ENCODE measurements around the gene LLGL2. TPM values are rescaled to one million over a fixed set of nuclear protein-coding genes. Genes with fewer than 3 reads are reported as not detected.

The LLGL2 gene
- total RNA-seq, 1 donor from 2014 or later = 111 TPM

DNA sequence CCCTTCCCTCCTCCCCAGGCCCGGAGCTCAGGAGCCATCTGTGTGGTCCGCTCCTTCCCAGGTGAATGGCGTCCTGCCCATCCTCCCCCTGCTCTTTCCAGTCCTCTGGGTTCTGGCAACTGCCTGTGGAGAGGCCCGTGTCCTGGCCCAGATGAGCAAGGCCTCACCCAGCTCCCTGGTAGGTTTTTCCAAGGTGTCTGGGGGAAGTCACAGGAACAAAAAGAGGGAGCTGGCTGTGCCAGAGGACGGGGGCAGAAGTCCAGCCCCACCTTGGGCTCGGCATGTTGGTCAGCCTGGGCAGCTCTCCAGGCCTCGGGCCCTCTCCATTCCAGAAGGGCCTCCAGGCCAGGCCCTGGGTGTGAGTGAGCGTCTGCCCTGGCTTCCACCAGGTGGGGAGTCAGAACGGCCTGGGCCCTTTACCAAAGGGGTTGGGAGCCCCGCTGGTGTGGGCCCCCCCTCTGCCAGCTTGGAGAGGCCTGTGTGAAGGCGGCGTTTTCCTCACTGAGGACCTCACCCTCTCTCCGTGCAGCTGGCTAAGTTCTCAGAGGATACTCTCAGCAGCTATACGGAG lies 35.2 kb upstream of the LLGL2 start:
- Histone ChIP-seq H3K36me3 (peaks cover 52% of the 10 kb centered on the region), H3K27ac (peak overlapping the region; percentile 71), H3K9me3 (no peaks in the 10 kb centered on the region), H3K27me3 (ENCODE audit: low read depth) (no peaks in the 10 kb centered on the region), H3K4me1 (peaks cover 44% of the 10 kb centered on the region), H3K4me3 (no peak overlapping the region)
- TF ChIP-seq, protein P1, sequence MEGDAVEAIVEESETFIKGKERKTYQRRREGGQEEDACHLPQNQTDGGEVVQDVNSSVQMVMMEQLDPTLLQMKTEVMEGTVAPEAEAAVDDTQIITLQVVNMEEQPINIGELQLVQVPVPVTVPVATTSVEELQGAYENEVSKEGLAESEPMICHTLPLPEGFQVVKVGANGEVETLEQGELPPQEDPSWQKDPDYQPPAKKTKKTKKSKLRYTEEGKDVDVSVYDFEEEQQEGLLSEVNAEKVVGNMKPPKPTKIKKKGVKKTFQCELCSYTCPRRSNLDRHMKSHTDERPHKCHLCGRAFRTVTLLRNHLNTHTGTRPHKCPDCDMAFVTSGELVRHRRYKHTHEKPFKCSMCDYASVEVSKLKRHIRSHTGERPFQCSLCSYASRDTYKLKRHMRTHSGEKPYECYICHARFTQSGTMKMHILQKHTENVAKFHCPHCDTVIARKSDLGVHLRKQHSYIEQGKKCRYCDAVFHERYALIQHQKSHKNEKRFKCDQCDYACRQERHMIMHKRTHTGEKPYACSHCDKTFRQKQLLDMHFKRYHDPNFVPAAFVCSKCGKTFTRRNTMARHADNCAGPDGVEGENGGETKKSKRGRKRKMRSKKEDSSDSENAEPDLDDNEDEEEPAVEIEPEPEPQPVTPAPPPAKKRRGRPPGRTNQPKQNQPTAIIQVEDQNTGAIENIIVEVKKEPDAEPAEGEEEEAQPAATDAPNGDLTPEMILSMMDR (IDR thresholded peaks at IDR 0.05) = no peak
- intact Hi-C loops (cut with DNase I) = no loop called here
- DNase-seq (no peak), ATAC-seq (peak; percentile 46 to 64)

DNA sequence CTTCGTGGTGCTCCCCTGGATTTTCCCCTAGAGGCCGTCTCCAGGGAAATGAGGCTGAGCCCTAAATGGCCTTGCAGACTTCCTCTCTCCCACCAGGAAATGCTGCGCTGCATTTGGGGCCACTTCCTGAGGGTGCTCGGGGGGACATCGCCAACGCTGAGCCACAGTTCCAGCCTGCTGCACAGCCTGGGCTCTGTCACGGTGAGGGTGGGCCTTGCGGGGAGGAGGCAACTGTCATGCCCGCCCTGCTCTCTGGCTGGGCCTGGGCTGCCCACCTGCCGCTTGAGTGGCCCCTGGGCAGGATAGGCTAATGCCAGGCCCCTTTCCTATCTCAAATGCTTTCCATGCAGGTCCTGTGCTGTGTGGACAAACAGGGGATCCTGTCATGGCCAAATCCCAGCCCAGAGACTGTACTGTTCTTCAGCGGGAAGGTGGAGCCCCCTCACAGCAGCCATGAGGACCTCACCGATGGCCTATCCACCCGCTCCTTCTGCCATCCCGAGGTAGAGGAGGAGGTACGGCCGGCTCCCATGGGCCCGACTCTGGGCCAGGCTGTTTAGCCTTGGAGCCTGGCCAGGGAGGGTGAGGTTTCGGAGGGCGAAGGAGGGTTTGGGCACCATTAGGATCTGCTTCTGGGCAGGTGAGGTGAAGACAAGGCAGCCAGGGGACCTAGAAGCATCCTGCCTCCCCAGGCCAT lies 34.4 kb upstream of the LLGL2 start:
- ATAC-seq (peak in 1 of 2 donors; percentile 1), DNase-seq (no peak)
- Histone ChIP-seq H3K27me3 (ENCODE audit: low read depth) (no peaks in the 10 kb centered on the region), H3K4me3 (no peak overlapping the region), H3K9me3 (no peaks in the 10 kb centered on the region), H3K4me1 (peaks cover 39% of the 10 kb centered on the region), H3K27ac (peak overlapping the region; percentile 71), H3K36me3 (peaks cover 60% of the 10 kb centered on the region)
- TF ChIP-seq, protein P1 (IDR thresholded peaks at IDR 0.05) = no peak
- intact Hi-C loops (cut with DNase I) = no loop called here

DNA sequence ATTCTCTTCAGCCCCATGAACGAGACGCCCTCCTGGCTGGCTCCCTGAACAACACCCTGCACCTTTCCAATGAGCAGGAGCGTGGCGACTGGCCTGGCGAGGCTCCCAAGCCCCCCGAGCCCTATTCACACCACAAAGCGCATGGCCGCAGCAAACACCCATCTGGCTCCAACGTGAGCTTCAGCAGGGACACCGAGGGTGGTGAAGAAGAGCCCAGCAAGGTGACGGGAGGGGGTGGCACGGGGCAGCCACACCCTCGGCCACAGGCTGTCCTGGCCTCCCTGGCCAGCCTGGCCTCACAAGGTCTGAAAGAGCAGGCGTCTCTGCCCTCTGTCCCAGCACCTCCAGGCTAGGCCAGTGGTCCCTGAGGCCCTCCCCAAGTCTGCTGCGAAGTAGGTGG lies 33.8 kb upstream of the LLGL2 start:
- ATAC-seq = no peak
- Histone ChIP-seq H3K36me3 (peaks cover 63% of the 10 kb centered on the region), H3K27ac (no peak overlapping the region), H3K4me1 (peaks cover 34% of the 10 kb centered on the region), H3K9me3 (no peaks in the 10 kb centered on the region), H3K27me3 (ENCODE audit: low read depth) (no peaks in the 10 kb centered on the region), H3K4me3 (no peak overlapping the region)
- DNase-seq = no peak
- intact Hi-C loops (cut with DNase I) = no loop called here
- TF ChIP-seq, protein P1 (IDR thresholded peaks at IDR 0.05) = no peak

DNA sequence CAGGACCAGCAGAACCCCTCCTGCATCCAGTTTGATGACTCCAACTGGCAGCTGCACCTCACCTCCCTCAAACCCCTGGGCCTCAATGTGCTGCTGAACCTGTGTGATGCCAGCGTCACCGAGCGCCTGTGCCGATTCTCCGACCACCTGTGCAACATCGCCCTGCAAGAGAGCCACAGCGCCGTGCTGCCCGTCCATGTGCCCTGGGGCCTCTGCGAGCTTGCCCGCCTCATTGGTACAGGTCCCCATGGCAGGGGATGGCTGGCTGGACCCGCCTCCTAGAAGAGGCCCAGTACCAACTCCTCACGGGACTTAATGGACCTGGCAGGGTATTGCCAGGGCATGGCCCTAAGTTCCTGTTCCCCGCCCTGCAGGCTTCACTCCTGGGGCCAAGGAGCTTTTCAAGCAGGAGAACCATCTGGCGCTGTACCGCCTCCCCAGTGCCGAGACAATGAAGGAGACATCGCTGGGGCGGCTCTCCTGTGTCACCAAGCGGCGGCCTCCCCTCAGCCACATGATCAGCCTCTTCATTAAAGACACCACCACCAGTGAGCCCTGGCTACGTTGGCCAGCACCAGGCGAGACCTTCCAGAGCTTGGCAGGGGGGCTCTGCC lies 32.8 kb upstream of the LLGL2 start:
- Histone ChIP-seq H3K4me1 (peaks cover 24% of the 10 kb centered on the region), H3K27ac (no peak overlapping the region), H3K36me3 (peaks cover 73% of the 10 kb centered on the region), H3K27me3 (ENCODE audit: low read depth) (no peaks in the 10 kb centered on the region), H3K4me3 (no peak overlapping the region), H3K9me3 (no peaks in the 10 kb centered on the region)
- TF ChIP-seq, protein P1 (IDR thresholded peaks at IDR 0.05) = no peak
- intact Hi-C loops (cut with DNase I) = no loop called here
- ATAC-seq (no peak), DNase-seq (no peak)

DNA sequence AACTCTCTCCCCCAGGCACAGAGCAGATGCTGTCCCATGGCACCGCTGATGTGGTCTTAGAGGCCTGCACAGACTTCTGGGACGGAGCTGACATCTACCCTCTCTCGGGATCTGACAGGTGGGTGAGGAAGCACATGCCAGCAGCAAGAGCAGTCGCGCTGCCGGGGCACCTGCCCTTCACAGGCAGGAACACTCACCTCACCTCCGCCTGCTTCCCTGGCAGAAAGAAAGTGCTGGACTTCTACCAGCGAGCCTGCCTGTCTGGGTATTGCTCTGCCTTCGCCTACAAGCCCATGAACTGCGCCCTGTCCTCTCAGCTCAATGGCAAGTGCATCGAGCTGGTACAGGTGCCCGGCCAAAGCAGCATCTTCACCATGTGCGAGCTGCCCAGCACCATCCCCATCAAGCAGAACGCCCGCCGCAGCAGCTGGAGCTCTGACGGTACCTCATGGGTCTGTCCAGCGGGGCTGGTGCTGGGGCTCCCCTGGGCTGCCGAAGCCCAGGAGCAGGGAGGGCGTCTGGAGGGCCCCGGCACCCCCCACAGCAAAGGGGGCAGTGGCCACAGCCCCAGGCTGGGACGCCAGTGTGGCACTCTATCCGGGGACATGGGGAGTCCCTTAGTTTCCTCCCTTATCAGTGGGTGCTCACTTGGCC lies 31.9 kb upstream of the LLGL2 start:
- DNase-seq = no peak

More for the DNA sequence above, 31.9 kb upstream of the LLGL2 start:
- Histone ChIP-seq H3K36me3 (peaks cover 82% of the 10 kb centered on the region), H3K9me3 (no peaks in the 10 kb centered on the region), H3K27me3 (ENCODE audit: low read depth) (no peaks in the 10 kb centered on the region), H3K27ac (no peak overlapping the region), H3K4me1 (peaks cover 16% of the 10 kb centered on the region), H3K4me3 (no peak overlapping the region)
- no peak for ATAC-seq
- intact Hi-C loops (cut with DNase I) = no loop called here
- TF ChIP-seq, protein P1 (IDR thresholded peaks at IDR 0.05) = no peak

All from lower lobe of right lung (tissue), 2 donors.